H1 (cell line): Measurements from ENCODE around the gene CHTF18.

Experiments used
- ATF3 ChIP-seq: IDR thresholded peaks from 2 replicates; pipeline ENCODE4 v1.6.1; 2011; ENCODE audit warnings: low read depth, mild to moderate bottlenecking, low read length; ENCODE audit not compliant: insufficient read depth
- CHD2 ChIP-seq: IDR thresholded peaks from 2 replicates; pipeline ENCODE4 v1.6.1; 2012; ENCODE audit warnings: low read length, improper control_type of control experiment
- CTCF ChIP-seq, 3 experiments: IDR thresholded peaks; 1 replicate in 2 of 3; 2 replicates in 1 of 3; pipeline versions ENCODE4 v1.5.1 to v1.6.1; 2011; ENCODE audit warnings: low read length in 3 of 3, mild to moderate bottlenecking in 3 of 3, inconsistent platforms in 2 of 3, low read depth in 1 of 3, moderate library complexity in 1 of 3; ENCODE audit not compliant: insufficient read depth in 1 of 3; ENCODE audit errors: control extremely low read depth in 1 of 3
- GTF2F1 ChIP-seq: IDR thresholded peaks from 2 replicates; pipeline ENCODE4 v1.6.1; 2012; ENCODE audit warnings: low read depth, low read length, improper control_type of control experiment, borderline replicate concordance
- MAX ChIP-seq: IDR thresholded peaks from 2 replicates; pipeline ENCODE4 v1.6.1; 2012; ENCODE audit warnings: inconsistent platforms

- no peak for TF ChIP-seq ATF3
- no peak for TF ChIP-seq CTCF (IDR thresholded peaks at IDR 0.05; ENCODE audit: control extremely low read depth in 1 of 3, insufficient read depth in 1 of 3, low read depth in 1 of 3, low read length in 3 of 3)
- TF ChIP-seq CHD2: no peak
- TF ChIP-seq GTF2F1: no peak
- no peak for TF ChIP-seq MAX
These were observed 56.4 kb downstream of the CHTF18 start for GRCh38 chr16:844638-845350.
